H9 (cell line): Measurements from ENCODE around the gene GAS2. TPM values are rescaled to one million over a fixed set of nuclear protein-coding genes. Genes with fewer than 3 reads are reported as not detected.

ENCODE experiments used
- DNase-seq: peaks from one replicate; pipeline ENCODE4 v3.0.0-alpha.2; 2017
- H2AFZ ChIP-seq: one replicate; pipeline ENCODE4 v1.6.1; 2013; ENCODE audit warnings: mild to moderate bottlenecking, low read length, control low read depth, moderate library complexity
- H2AK5ac ChIP-seq: 2 replicates; pipeline ENCODE4 v1.6.1; 2013; ENCODE audit warnings: low read length, control low read depth, mixed read lengths; ENCODE audit not compliant: insufficient read length
- H2BK120ac ChIP-seq: one replicate; pipeline ENCODE4 v1.6.1; 2013; ENCODE audit warnings: low read depth, mild to moderate bottlenecking, low read length, control low read depth, inconsistent platforms; ENCODE audit not compliant: poor library complexity, severe bottlenecking
- H2BK12ac ChIP-seq: 2 replicates; pipeline ENCODE4 v1.6.1; 2013; ENCODE audit warnings: low read length, control low read depth, mixed read lengths, low read depth; ENCODE audit not compliant: insufficient read length
- H2BK15ac ChIP-seq: 2 replicates; pipeline ENCODE4 v1.6.1; 2013; ENCODE audit warnings: low read depth, low read length, control low read depth
- H2BK20ac ChIP-seq: one replicate; pipeline ENCODE4 v1.6.1; 2013; ENCODE audit warnings: low read depth, mild to moderate bottlenecking, low read length, control low read depth, inconsistent platforms; ENCODE audit not compliant: poor library complexity, severe bottlenecking
- H2BK5ac ChIP-seq: 2 replicates; pipeline ENCODE4 v1.6.1; 2013; ENCODE audit warnings: low read length, control low read depth, mixed read lengths; ENCODE audit not compliant: insufficient read length
- H3K14ac ChIP-seq: 2 replicates; pipeline ENCODE4 v1.6.1; 2013; ENCODE audit warnings: low read length, control low read depth; ENCODE audit not compliant: insufficient read depth
- H3K18ac ChIP-seq: 2 replicates; pipeline ENCODE4 v1.6.1; 2013; ENCODE audit warnings: low read depth, mild to moderate bottlenecking, mixed read lengths, low read length, control low read depth; ENCODE audit not compliant: insufficient read length
- H3K23ac ChIP-seq: 2 replicates; pipeline ENCODE4 v1.6.1; 2013; ENCODE audit warnings: low read length, control low read depth, mixed read lengths, low read depth; ENCODE audit not compliant: insufficient read length
- H3K23me2 ChIP-seq: 2 replicates; pipeline ENCODE4 v1.6.1; 2013; ENCODE audit warnings: low read depth, mild to moderate bottlenecking, mixed read lengths, low read length, control low read depth; ENCODE audit not compliant: insufficient read length, poor library complexity, severe bottlenecking
- H3K27ac ChIP-seq: 2 replicates; pipeline ENCODE4 v1.5.1; 2013; ENCODE audit warnings: low read length, control low read depth, mixed read lengths, low read depth; ENCODE audit not compliant: insufficient read length
- H3K27me3 ChIP-seq: 2 replicates; pipeline ENCODE4 v1.6.1; 2013; ENCODE audit warnings: low read length, control low read depth, inconsistent platforms; ENCODE audit not compliant: insufficient read depth
- H3K4ac ChIP-seq: 2 replicates; pipeline ENCODE4 v1.6.1; 2013; ENCODE audit warnings: low read depth, mild to moderate bottlenecking, control low read depth, inconsistent platforms, low read length, moderate library complexity
- H3K4me1 ChIP-seq: 2 replicates; pipeline ENCODE4 v1.6.1; 2013; ENCODE audit warnings: low read length, control low read depth, inconsistent platforms; ENCODE audit not compliant: insufficient read depth
- H3K4me2 ChIP-seq: 2 replicates; pipeline ENCODE4 v1.6.1; 2013; ENCODE audit warnings: low read length, control low read depth, mixed read lengths; ENCODE audit not compliant: insufficient read length, insufficient read depth
- H3K56ac ChIP-seq: 2 replicates; pipeline ENCODE4 v1.6.1; 2013; ENCODE audit warnings: low read depth, mild to moderate bottlenecking, mixed read lengths, low read length, control low read depth; ENCODE audit not compliant: insufficient read length
- H3K79me1 ChIP-seq: 2 replicates; pipeline ENCODE4 v1.6.1; 2013; ENCODE audit warnings: low read depth, mild to moderate bottlenecking, moderate library complexity, low read length, control low read depth, inconsistent platforms; ENCODE audit not compliant: insufficient read depth, poor library complexity, severe bottlenecking
- H3K79me2 ChIP-seq: 2 replicates; pipeline ENCODE4 v1.6.1; 2013; ENCODE audit warnings: low read length, control low read depth, inconsistent platforms; ENCODE audit not compliant: insufficient read depth
- H3K9ac ChIP-seq: 2 replicates; pipeline ENCODE4 v1.6.1; 2013; ENCODE audit warnings: low read length, control low read depth, mixed read lengths; ENCODE audit not compliant: insufficient read length; ENCODE audit errors: extremely low read depth
- H3K9me3 ChIP-seq: one replicate; pipeline ENCODE4 v1.6.1; 2013; ENCODE audit warnings: low read depth, low read length, inconsistent platforms; ENCODE audit not compliant: control insufficient read depth
- H3T11ph ChIP-seq: one replicate; pipeline ENCODE4 v1.6.1; 2013; ENCODE audit warnings: mild to moderate bottlenecking, low read length, control low read depth, inconsistent platforms
- H4K20me1 ChIP-seq: one replicate; pipeline ENCODE4 v1.6.1; 2013; ENCODE audit not compliant: control insufficient read depth, insufficient read length, insufficient read depth
- H4K5ac ChIP-seq: 2 replicates; pipeline ENCODE4 v1.6.1; 2013; ENCODE audit warnings: low read depth, mild to moderate bottlenecking, mixed read lengths, low read length, control low read depth; ENCODE audit not compliant: insufficient read length
- H4K8ac ChIP-seq: replicated peaks from 2 replicates; pipeline ENCODE4 v1.6.1; 2013; ENCODE audit warnings: low read length, control low read depth, mixed read lengths, low read depth; ENCODE audit not compliant: insufficient read length
- H4K91ac ChIP-seq: 2 replicates; pipeline ENCODE4 v1.6.1; 2013; ENCODE audit warnings: low read depth, mild to moderate bottlenecking, moderate library complexity, mixed read lengths, low read length, control low read depth; ENCODE audit not compliant: insufficient read length
- H3K27ac Mint-ChIP-seq, 3 experiments: 2 replicates in 2 of 3; 3 replicates in 1 of 3; pipeline ENCODE4 v1.8.0; 2020 to 2021; ENCODE audit warnings: mixed read lengths in 3 of 3, mild to moderate bottlenecking in 1 of 3, moderate library complexity in 1 of 3
- H3K27me3 Mint-ChIP-seq: 2 replicates; pipeline ENCODE4 v1.8.0; 2021; ENCODE audit warnings: low read depth, mild to moderate bottlenecking, moderate library complexity, mixed read lengths
- H3K36me3 Mint-ChIP-seq, 3 experiments: 2 replicates in 2 of 3; 3 replicates in 1 of 3; pipeline ENCODE4 v1.8.0; 2020 to 2021; ENCODE audit warnings: low read depth in 3 of 3, mixed read lengths in 3 of 3; ENCODE audit not compliant: insufficient read depth in 1 of 3
- H3K4me1 Mint-ChIP-seq, 2 experiments: 2 replicates each; pipeline ENCODE4 v1.8.0; 2020; ENCODE audit warnings: mixed read lengths in 2 of 2
- H3K4me3 Mint-ChIP-seq, 2 experiments: 2 replicates in 1 of 2; 3 replicates in 1 of 2; pipeline ENCODE4 v1.8.0; 2020 to 2021; ENCODE audit warnings: mild to moderate bottlenecking in 2 of 2, mixed read lengths in 2 of 2, moderate library complexity in 1 of 2
- H3K9me3 Mint-ChIP-seq, 2 experiments: 2 replicates in 1 of 2; 3 replicates in 1 of 2; pipeline ENCODE4 v1.8.0; 2020; ENCODE audit warnings: mild to moderate bottlenecking in 2 of 2, mixed read lengths in 2 of 2, moderate library complexity in 1 of 2
- WGBS: extraction: QIAGEN DNeasy Blood & Tissue Kit; methylation state at CpG from one replicate; pipeline ENCODE4 v1.1.7; 2013; ENCODE audit warnings: missing lambda C conversion rate, low lambda C conversion rate, mixed read lengths; ENCODE audit not compliant: insufficient read length; ENCODE audit errors: extremely low coverage; 5-methylcytosine and 5-hydroxymethylcytosine counted together
- total RNA-seq: library from RNA; stranded (reverse); gene quantifications from 2 replicates; pipeline ENCODE4 v1.2.1, GENCODE V29; 2021
- TF ChIP-seq, protein P1 (sequence below): fragments of 200-600 bp; sonication (generic); conservative IDR thresholded peaks from 3 replicates; pipeline ENCODE4 v1.8.0; 2021; ENCODE audit warnings: antibody characterized with exemption, mild to moderate bottlenecking

GAS2 gene
- total RNA-seq, 1 experiment from 2014 or later: 1.7 TPM

DNA sequence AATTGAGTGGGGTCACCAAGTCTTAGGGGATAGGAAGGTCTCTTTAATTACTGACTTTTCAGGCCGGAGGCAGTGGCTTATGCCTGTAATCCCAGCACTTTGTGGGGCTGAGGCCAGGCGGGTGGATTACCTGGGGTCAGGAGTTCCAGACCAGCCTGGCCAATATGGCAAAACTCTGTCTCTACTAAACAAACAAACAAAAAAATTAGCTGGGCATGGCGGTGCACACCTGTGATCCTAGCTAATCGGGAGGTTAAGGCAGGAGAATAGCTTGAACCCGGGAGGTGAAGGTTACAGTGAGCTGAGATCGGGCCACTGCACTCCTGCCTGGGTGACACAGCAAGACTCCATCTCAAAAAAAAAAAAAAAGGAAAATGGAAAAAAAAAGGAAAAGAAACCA, 39.0 kb upstream of the GAS2 start:
- Histone ChIP-seq H2BK20ac (no peak overlapping the region), H2BK12ac (no peak overlapping the region), H3K4ac (no peak overlapping the region), H3K27me3 (no peaks in the 10 kb centered on the region), H2BK5ac (no peak overlapping the region), H2BK120ac (no peak overlapping the region), H4K91ac (no peak overlapping the region), H3K56ac (no peak overlapping the region), H3K27ac (no peak overlapping the region), H3K18ac (no peak overlapping the region), H3K23ac (no peak overlapping the region), H3K14ac (no peak overlapping the region), H3K79me2 (no peaks in the 10 kb centered on the region), H3K9ac (no peak overlapping the region), H2AK5ac (no peak overlapping the region), H3K4me1 (no peaks in the 10 kb centered on the region), H3T11ph (no peak overlapping the region), H4K8ac (no peak overlapping the region), H4K20me1 (no peaks in the 10 kb centered on the region), H2BK15ac (no peak overlapping the region), H3K23me2 (peaks cover 9% of the 10 kb centered on the region), H3K9me3 (no peaks in the 10 kb centered on the region), H4K5ac (no peak overlapping the region), H2AFZ (no peak overlapping the region), H3K79me1 (no peaks in the 10 kb centered on the region), H3K4me2 (no peak overlapping the region)
- no peak overlapping the region for H3K4me3 Mint-ChIP-seq
- TF ChIP-seq, protein P1, sequence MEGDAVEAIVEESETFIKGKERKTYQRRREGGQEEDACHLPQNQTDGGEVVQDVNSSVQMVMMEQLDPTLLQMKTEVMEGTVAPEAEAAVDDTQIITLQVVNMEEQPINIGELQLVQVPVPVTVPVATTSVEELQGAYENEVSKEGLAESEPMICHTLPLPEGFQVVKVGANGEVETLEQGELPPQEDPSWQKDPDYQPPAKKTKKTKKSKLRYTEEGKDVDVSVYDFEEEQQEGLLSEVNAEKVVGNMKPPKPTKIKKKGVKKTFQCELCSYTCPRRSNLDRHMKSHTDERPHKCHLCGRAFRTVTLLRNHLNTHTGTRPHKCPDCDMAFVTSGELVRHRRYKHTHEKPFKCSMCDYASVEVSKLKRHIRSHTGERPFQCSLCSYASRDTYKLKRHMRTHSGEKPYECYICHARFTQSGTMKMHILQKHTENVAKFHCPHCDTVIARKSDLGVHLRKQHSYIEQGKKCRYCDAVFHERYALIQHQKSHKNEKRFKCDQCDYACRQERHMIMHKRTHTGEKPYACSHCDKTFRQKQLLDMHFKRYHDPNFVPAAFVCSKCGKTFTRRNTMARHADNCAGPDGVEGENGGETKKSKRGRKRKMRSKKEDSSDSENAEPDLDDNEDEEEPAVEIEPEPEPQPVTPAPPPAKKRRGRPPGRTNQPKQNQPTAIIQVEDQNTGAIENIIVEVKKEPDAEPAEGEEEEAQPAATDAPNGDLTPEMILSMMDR: no peak
- H3K36me3 Mint-ChIP-seq: peaks cover 0 to 3% (median 0%) of the 10 kb centered on the region in 3 experiments; a peak in 1 of 7 replicates
- H3K27ac Mint-ChIP-seq: no peak overlapping the region
- H3K27me3 Mint-ChIP-seq: no peaks in the 10 kb centered on the region
- WGBS: no CpG with 5 or more reads among the region's 6 CpGs
- DNase-seq: no peak
- peaks cover 17 to 18% of the 10 kb centered on the region in 2 experiments for H3K4me1 Mint-ChIP-seq
- H3K9me3 Mint-ChIP-seq: no peaks in the 10 kb centered on the region; a peak in 1 of 5 replicates
